DND-41 (cell line): ENCODE measurements around the gene PDLIM1.

Experiments used
- ATAC-seq: fragments of 200-7000 bp; cut with Tn5 transposase; 3 replicates; pipeline ENCODE4 v1.9.1; 2021; ENCODE audit warnings: low read depth; ENCODE audit not compliant: insufficient read depth
- DNase-seq: peaks from one replicate; pipeline ENCODE4 v3.0.0-alpha.2; 2020
- H2AFZ ChIP-seq: 2 replicates; pipeline ENCODE4 v1.6.0; 2012; ENCODE audit warnings: low read depth, low read length
- H3K27ac ChIP-seq: 2 replicates; pipeline ENCODE4 v1.5.1; 2012; ENCODE audit warnings: low read length, inconsistent platforms
- H3K27me3 ChIP-seq: fragments of 200-600 bp; sonication (generic); 2 replicates; pipeline ENCODE4 v1.6.0; 2012; ENCODE audit warnings: low read length, mild to moderate bottlenecking, inconsistent platforms; ENCODE audit not compliant: insufficient read depth, poor library complexity
- H3K36me3 ChIP-seq: 2 replicates; pipeline ENCODE4 v1.5.1; 2012; ENCODE audit warnings: low read length, inconsistent platforms; ENCODE audit not compliant: insufficient read depth
- H3K4me1 ChIP-seq: 2 replicates; pipeline ENCODE4 v1.5.1; 2012; ENCODE audit warnings: mild to moderate bottlenecking, low read length; ENCODE audit not compliant: insufficient read depth
- H3K4me2 ChIP-seq: 2 replicates; pipeline ENCODE4 v1.6.0; 2012; ENCODE audit warnings: mild to moderate bottlenecking, moderate library complexity, low read length, inconsistent platforms; ENCODE audit not compliant: insufficient read depth
- H3K4me3 ChIP-seq, 2 experiments: fragments of 200-600 bp in 1 of 2; shearing (Covaris generic) in 1 of 2; 2 replicates each; pipeline ENCODE4 v1.5.1; 2012 to 2016; ENCODE audit warnings: inconsistent platforms in 2 of 2, low read length in 2 of 2, mild to moderate bottlenecking in 2 of 2, low read depth in 1 of 2, moderate library complexity in 1 of 2
- H3K79me2 ChIP-seq: 2 replicates; pipeline ENCODE4 v1.6.0; 2012; ENCODE audit warnings: low read length, inconsistent platforms; ENCODE audit not compliant: insufficient read depth
- H3K9ac ChIP-seq: 2 replicates; pipeline ENCODE4 v1.6.0; 2012; ENCODE audit warnings: low read depth, mild to moderate bottlenecking, inconsistent platforms, low read length, moderate library complexity
- H3K9me3 ChIP-seq: 2 replicates; pipeline ENCODE4 v1.5.1; 2012; ENCODE audit warnings: low read length, moderate library complexity, mild to moderate bottlenecking, inconsistent platforms; ENCODE audit not compliant: insufficient read depth, severe bottlenecking
- H4K20me1 ChIP-seq: 2 replicates; pipeline ENCODE4 v1.6.0; 2012; ENCODE audit warnings: low read length; ENCODE audit not compliant: insufficient read depth
- CTCF ChIP-seq: IDR thresholded peaks from 2 replicates; pipeline ENCODE4 v1.5.1; 2012; ENCODE audit warnings: borderline replicate concordance, low read length, moderate library complexity, mild to moderate bottlenecking; ENCODE audit not compliant: poor library complexity, severe bottlenecking; ENCODE audit errors: extremely low read depth
- EZH2 ChIP-seq: IDR thresholded peaks from 3 replicates; pipeline ENCODE4 v1.6.1; 2012; ENCODE audit warnings: borderline replicate concordance, low read depth, mild to moderate bottlenecking, moderate library complexity, low read length, inconsistent platforms; ENCODE audit not compliant: severe bottlenecking

The PDLIM1 gene

GRCh38 chr10:95290461-95291364 is at the start of gene PDLIM1:
TSS of gene PDLIM1 (minus strand) at chr10:95291003. CDS start at chr10:95290915, 88 bp downstream.
- Histone ChIP-seq H3K4me1 (no peaks in the 10 kb centered on the region), H3K27me3 (peaks cover 10% of the 10 kb centered on the region), H3K79me2 (no peaks in the 10 kb centered on the region), H3K36me3 (no peaks in the 10 kb centered on the region), H2AFZ (no peak within 1 kb of the TSS), H3K4me2 (no peak within 1 kb of the TSS), H3K4me3 (no peak within 1 kb of the TSS), H3K9ac (no peak within 1 kb of the TSS), H3K9me3 (no peaks in the 10 kb centered on the region), H3K27ac (no peak within 1 kb of the TSS), H4K20me1 (no peaks in the 10 kb centered on the region)
- DNase-seq (no peak), ATAC-seq (no peak)
- no peak for TF ChIP-seq EZH2
- TF ChIP-seq CTCF = no peak

- Histone ChIP-seq H3K4me1 (no peaks in the 10 kb centered on the region), H3K27me3 (peaks cover 2% of the 10 kb centered on the region), H3K79me2 (no peaks in the 10 kb centered on the region), H3K36me3 (no peaks in the 10 kb centered on the region), H3K9me3 (no peaks in the 10 kb centered on the region), H4K20me1 (no peaks in the 10 kb centered on the region), H3K9ac (no peak overlapping the region), H3K27ac (no peak overlapping the region), H3K4me3 (no peak overlapping the region), H2AFZ (no peak overlapping the region), H3K4me2 (no peak overlapping the region)
- DNase-seq (no peak), ATAC-seq (no peak)
- no peak for TF ChIP-seq EZH2
- TF ChIP-seq CTCF = no peak
Observed at GRCh38 chr10:95339863-95340262, 49.1 kb upstream of the PDLIM1 start.

- TF ChIP-seq CTCF (no peak), EZH2 (no peak)
- Histone ChIP-seq H3K4me1 (no peaks in the 10 kb centered on the region), H2AFZ (no peak overlapping the region), H3K4me2 (no peak overlapping the region), H3K27ac (no peak overlapping the region), H3K9me3 (no peaks in the 10 kb centered on the region), H3K4me3 (no peak overlapping the region), H3K36me3 (no peaks in the 10 kb centered on the region), H3K27me3 (peaks cover 2% of the 10 kb centered on the region), H4K20me1 (no peaks in the 10 kb centered on the region), H3K9ac (no peak overlapping the region), H3K79me2 (no peaks in the 10 kb centered on the region)
- DNase-seq = no peak
- no peak for ATAC-seq
Observed at GRCh38 chr10:95337423-95338160, 46.8 kb upstream of the PDLIM1 start.
